Motor neuron (in vitro differentiated cells): ENCODE measurements around the gene NUCKS1. TPM values are rescaled to one million over a fixed set of nuclear protein-coding genes. Genes with fewer than 3 reads are reported as not detected.
A peak's percentile ranks its signal among the peaks of the same experiment; 100 is the strongest.

Experiments
- ATAC-seq, 8 experiments: fragments of 200-7000 bp; cut with Tn5 transposase; replicated peaks in 6 of 8; 2 replicates each; pipeline ENCODE4 v1.8.0; 2021; ENCODE audit warnings: mild to moderate bottlenecking in 8 of 8, moderate library complexity in 8 of 8
- H3K27ac ChIP-seq, 2 donors: fragments of 250-450 bp; sonication (Bioruptor Pico); 2 replicates each; pipeline ENCODE4 v1.9.0; 2021; ENCODE audit warnings: antibody characterized with exemption in 2 of 2, mild to moderate bottlenecking in 2 of 2, moderate library complexity in 1 of 2
- H3K4me1 ChIP-seq, 2 donors: fragments of 250-450 bp; sonication (Bioruptor Pico); replicated peaks in 1 of 2; 2 replicates each; pipeline ENCODE4 v1.6.1; 2021; ENCODE audit warnings: antibody characterized with exemption in 2 of 2, mild to moderate bottlenecking in 2 of 2, moderate library complexity in 1 of 2
- H3K4me3 ChIP-seq, 5 donors: fragments of 250-450 bp; sonication (Bioruptor Pico); 2 replicates each; pipeline ENCODE4 v1.9.0; 2021; ENCODE audit warnings: antibody characterized with exemption in 5 of 5, mild to moderate bottlenecking in 5 of 5, moderate library complexity in 4 of 5
- WGBS, 10 experiments: fragments of 450-650 bp; shearing (Covaris generic); methylation state at CpG; one replicate each; pipeline ENCODE4 v1.0.0; 2022; 5-methylcytosine and 5-hydroxymethylcytosine counted together
- in situ Hi-C, 9 experiments: fragments of 400-800 bp; cut with MboI; loops; one replicate each; pipeline ENCODE4 v1.15.0; 2021; ENCODE audit warnings: low sequenced_read_pairs in 9 of 9, low pct_unique_long_range_greater_than_20kb in 2 of 9; ENCODE audit not compliant: unreplicated experiment in 9 of 9
- total RNA-seq, 8 experiments: library from RNA; unstranded; fragments of 300-600 nt; gene quantifications; 2 replicates each; pipeline versions ENCODE4 v1.2.3 to v1.2.4, GENCODE V29; 2022

Gene NUCKS1
- total RNA-seq, 8 experiments from 2014 or later, result 88.0 to 300 (median 172) TPM

DNA sequence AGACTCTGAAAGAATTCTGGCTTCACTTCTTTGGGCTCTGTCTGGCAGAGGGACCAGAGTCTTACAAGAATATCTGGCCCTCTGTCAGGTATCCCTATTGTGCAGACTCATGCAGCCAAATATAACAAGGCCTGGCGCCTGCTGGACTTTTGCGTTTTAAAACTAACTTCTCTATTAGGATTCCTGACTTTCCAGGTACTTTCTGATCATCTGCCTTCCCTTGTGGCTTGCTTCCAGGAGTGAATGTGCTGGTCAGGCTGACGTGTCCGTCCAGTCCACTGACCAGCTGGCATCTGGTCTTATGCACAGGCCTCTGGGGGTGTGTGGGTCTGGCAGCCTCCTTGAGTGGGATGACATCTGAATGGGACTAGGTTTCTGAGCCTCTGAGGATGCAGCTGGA is 33.9 kb upstream of the NUCKS1 start:
- WGBS, 10 experiments, result 53 to 100% (median 92%) methylated on average over 1 to 4 of the region's 4 CpGs; no CpG with 5 or more reads in 5 of the 10 experiments
- Histone ChIP-seq H3K27ac (no peak overlapping the region), H3K4me1 (no peaks in the 10 kb centered on the region), H3K4me3 (no peak overlapping the region)
- no peak for ATAC-seq
- in situ Hi-C loops, result loop anchor here in 3 of 9 experiments (25.0 kb wide), 2 partner anchors 178 to 328 kb away; partner anchors contain the start of gene AVPR1B (in 1 of the 3)

DNA sequence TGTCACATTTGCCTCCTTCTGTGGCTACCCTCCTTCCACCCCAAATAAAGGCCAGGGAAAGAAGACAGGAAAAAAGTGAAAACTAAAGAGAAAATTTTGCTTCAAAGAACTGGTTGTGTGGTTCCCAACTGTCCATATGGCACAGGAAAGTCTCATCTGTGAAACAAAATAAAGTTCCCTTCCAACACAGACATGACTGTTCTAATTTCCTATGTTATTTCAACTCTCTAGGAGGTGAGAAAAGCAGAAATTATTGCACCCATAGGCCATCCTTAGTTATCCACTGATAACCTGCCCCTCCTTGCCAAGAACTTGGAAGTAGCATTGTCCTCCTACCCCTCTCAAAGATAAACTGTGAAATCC is 33.4 kb upstream of the NUCKS1 start:
- no peak for ATAC-seq
- Histone ChIP-seq H3K4me1 (no peaks in the 10 kb centered on the region), H3K27ac (no peak overlapping the region), H3K4me3 (no peak overlapping the region)
- in situ Hi-C loops, result loop anchor here in 3 of 9 experiments (25.0 kb wide), 2 partner anchors 179 to 329 kb away; partner anchors contain the start of gene AVPR1B (in 1 of the 3)

DNA sequence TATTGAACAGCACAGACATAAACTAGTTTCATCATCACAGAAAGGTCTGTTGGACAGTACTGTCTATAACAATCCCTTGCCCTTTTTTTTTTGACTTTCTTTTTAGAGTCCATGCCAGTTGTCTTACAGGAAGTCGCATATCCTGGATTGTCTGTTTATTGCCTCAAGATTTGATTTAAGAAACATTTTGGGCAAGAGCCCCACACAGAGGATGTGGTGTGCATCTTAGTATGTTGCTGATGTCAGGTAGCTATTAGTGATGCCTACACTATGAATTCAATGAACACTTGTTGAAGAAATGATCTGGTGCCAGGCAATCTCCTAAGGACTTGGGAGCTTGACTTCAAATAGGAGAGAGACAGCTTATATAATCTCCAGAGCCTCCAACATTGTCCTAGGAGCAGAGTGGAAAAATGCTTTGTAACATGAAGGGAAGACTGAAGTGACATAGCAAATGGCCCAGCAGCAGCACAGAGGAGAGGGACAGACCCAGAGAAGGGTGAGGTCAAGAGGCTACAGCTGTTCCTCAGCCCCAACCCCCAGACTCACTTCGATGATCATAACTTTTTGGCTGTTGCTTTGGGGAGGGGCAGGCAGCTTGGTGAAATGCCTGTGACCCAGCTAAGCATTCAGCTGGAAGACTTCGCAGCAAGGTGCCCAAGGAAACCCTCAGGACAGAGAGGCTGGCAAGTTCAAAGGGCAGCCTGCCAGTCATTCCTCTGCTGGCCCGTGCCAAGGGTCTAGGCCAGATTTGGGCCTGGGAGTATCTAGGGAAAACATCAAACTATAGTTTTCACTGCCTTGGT is 32.8 kb upstream of the NUCKS1 start:
- WGBS, 10 experiments, result 0 to 86% (median 70%) methylated on average over 1 to 4 of the region's 4 CpGs; no CpG with 5 or more reads in 2 of the 10 experiments
- H3K4me3 ChIP-seq, result no peak overlapping the region
- H3K4me1 ChIP-seq, result no peaks in the 10 kb centered on the region
- no peak for ATAC-seq
- in situ Hi-C loops, result loop anchor here in 3 of 9 experiments (25.0 kb wide), 2 partner anchors 179 to 329 kb away; partner anchors contain the start of gene AVPR1B (in 1 of the 3)
- H3K27ac ChIP-seq, result no peak overlapping the region

DNA sequence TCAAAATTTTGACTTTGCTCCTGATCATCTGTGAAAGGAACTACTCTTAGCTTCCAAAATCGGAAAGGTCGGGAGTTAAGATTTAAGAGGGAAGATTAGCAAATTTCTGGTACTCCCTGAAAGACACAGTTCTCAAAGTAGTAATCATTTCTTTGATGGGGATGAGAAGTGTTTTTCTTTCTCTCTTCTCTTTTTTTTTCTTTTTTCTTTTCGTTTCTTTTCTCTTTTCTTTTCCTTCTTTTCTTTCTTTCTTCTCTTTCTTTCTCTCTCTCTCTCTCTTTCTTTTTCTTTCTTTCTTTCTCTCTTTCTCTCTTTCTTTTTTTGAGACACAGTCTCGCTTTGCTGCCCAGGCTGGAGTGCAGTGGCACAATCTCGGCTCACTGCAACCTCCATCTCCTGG is 30.4 kb upstream of the NUCKS1 start:
- Histone ChIP-seq H3K27ac (no peak overlapping the region), H3K4me3 (no peak overlapping the region), H3K4me1 (no peaks in the 10 kb centered on the region)
- ATAC-seq, result no peak
- WGBS, 10 experiments, result 40 to 100% (median 84%) methylated on average over 1 to 5 of the region's 5 CpGs
- in situ Hi-C loops, result loop anchor here in 3 of 9 experiments (25.0 kb wide), 2 partner anchors 182 to 332 kb away; partner anchors contain the start of gene AVPR1B (in 1 of the 3)

DNA sequence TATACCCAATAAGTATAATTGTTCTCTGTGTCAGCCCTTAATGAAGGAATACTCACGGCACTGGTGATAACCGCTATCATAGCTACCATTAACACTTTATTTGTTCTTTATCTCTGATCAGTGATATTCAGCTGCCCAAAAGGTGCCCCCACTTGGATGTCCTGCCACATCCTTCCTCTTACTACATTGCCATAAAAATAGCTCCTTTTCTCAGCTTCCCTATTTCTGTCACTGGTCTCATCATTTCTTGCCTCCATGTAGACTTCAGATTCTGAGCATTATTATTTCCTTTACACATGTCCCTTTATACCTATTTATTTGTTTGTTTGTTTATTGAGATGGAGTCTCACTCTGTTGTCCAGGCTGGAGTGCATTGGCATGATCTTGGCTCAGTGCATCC is 28.0 kb upstream of the NUCKS1 start:
- WGBS, 10 experiments, result 50 to 100% (median 90%) methylated on average over 1 to 2 of the region's 2 CpGs; no CpG with 5 or more reads in 7 of the 10 experiments
- ATAC-seq, result no peak
- in situ Hi-C loops, result loop anchor here in 3 of 9 experiments (25.0 kb wide), 2 partner anchors 184 to 334 kb away; partner anchors contain the start of gene AVPR1B (in 1 of the 3)
- H3K4me1 ChIP-seq, result peaks cover 0 to 4% of the 10 kb centered on the region in 2 donors
- no peak overlapping the region for H3K27ac ChIP-seq
- no peak overlapping the region for H3K4me3 ChIP-seq

DNA sequence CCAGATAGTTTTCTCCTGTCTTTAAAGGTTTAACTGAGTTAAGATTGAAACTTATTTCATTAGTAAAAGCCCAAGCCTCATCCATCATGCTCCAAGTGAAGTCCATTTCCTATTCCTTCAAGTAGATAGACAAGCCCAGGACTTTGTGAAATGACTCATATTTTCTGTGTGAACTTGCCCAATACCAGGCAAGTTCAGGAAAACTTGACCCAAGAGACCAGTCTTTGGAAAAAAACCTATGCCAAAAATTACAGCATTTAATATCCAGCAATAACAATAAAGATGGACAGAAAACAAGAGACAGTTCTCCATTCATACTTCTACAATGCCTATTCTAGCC is 25.7 kb upstream of the NUCKS1 start:
- Histone ChIP-seq H3K4me1 (peaks cover 0 to 4% of the 10 kb centered on the region in 2 donors), H3K4me3 (peak overlapping the region in 3 of 5 donors; percentile 57 to 58 (median 57)), H3K27ac (no peak overlapping the region)
- ATAC-seq, result peak in 2 of 8 experiments; percentile 23 to 30
- in situ Hi-C loops, result loop anchor here in 3 of 9 experiments (25.0 kb wide), 2 partner anchors 187 to 337 kb away; partner anchors contain the start of gene AVPR1B (in 1 of the 3)

DNA sequence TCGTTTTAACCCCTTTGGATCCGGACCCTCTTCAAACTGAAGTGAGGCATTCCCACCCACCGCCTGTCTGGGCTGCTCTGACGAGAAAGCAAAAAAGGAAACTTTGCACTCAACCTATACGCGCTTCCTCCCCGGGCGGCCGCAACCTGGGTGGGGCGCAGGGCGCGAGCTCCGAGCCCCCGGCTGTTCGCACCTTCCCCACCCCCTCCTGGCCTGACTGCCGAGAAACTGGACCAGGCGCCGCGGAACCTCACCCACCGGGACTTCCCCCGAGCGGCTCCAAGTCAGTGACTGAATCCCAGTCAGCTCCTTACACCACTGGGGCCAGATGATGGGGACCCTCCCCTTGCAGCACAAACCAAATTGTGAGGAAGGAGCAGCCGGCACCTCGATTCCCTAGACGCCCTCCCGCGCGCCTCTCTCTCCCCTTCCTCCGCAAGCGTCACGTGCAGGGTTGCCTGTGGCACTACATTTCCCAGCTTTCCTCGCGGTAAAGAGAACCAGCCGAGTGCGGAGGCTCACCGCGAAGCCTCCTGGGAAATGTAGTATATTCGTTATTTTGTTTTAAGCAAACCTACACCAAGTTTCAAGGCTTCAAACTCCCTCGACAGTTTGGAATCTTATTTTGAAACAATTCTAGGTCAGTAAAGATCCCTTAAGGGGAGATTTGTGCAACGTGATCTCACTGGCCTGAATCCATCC is 25.2 kb upstream of the NUCKS1 start, which contains the start of gene RAB29:
TSS of gene RAB29 (minus strand) at position 468 of the 702 bp plus-strand sequence. CDS start 526 bp downstream, outside the sequence.
- Histone ChIP-seq H3K4me1 (peaks cover 0 to 4% of the 10 kb centered on the region in 2 donors), H3K4me3 (peak within 1 kb of the TSS; percentile 57 to 63 (median 58)), H3K27ac (no peak within 1 kb of the TSS)
- peak; percentile 88 to 99 (median 98) for ATAC-seq
- WGBS, 10 experiments, result 0 to 5% (median 0%) methylated on average over 1 to 26 of the region's 40 CpGs
- in situ Hi-C loops, result loop anchor here in 3 of 9 experiments (25.0 kb wide), 2 partner anchors 187 to 337 kb away; partner anchors contain the start of gene AVPR1B (in 1 of the 3)

DNA sequence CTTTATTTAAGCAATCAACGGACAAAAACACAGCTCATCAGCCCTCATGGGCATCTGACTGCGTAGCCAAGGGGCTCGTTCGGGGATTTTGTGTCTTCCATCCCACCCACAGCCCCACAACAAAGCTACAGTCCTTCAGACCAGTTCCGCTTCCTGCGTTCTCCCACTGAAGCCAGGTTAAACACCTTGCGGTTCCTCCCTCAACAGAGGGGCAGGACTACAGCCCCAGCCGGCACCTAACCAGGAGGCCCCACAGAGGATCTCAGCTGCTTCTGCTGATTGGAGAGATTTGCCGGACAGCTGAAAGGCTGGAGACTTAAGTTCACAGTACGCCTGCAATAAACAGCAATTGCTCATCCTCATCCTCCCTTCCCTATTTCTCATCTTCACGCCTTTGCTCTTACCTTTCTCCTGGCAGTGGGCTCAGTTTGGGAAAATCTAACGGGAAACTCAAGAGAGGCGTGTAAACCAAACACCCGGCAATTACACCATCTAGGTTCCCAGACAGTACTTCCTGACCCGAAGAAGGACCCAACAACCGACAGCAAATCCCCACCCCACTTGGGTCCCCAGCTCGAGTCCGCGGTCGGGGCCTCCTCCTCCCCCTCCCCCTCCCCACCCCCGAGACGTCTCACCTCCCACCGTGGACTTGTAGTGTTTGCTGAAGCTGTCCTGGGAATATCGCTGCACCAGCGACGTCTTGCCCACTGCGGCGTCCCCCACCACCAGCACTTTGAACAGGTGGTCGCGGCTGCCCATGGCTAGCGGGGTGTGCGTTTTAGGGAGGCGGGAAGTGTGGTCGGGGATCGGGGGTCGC is 24.4 kb upstream of the NUCKS1 start:
- Histone ChIP-seq H3K4me1 (peaks cover 0 to 4% of the 10 kb centered on the region in 2 donors), H3K4me3 (peak overlapping the region; percentile 57 to 63 (median 58)), H3K27ac (no peak overlapping the region)
- in situ Hi-C loops, result loop anchor here in 3 of 9 experiments (25.0 kb wide), 2 partner anchors 188 to 338 kb away; partner anchors contain the start of gene AVPR1B (in 1 of the 3)
- WGBS, 10 experiments, result 7 to 80% (median 22%) methylated on average over 1 to 22 of the region's 36 CpGs; no CpG with 5 or more reads in 1 of the 10 experiments
- ATAC-seq, result peak; percentile 10 to 54 (median 44)

DNA sequence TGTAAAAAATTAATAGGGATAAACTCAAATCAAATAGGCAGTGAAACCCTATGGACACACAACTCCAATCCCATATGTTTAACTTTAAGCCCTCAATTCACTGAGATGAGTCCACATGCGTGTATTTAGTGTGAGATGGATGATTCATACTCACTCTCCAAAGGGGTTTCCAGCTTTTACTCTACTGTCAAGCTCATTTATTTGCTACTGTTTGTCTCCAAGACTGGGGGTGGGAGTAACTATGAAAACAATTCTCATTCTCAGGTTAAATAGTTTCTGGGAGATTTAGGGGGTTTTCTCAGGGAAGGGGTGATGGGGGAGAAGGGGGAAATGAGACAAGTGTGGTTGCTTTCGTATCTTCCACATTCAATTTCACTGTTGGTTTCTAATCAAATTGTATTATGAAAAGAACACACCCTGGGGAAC is 22.6 kb upstream of the NUCKS1 start:
- peaks cover 0 to 4% of the 10 kb centered on the region in 2 donors for H3K4me1 ChIP-seq
- no peak overlapping the region for H3K4me3 ChIP-seq
- no peak for ATAC-seq
- in situ Hi-C loops, result no loop called here
- no peak overlapping the region for H3K27ac ChIP-seq
- 83 to 100% (median 100%) methylated on average over 1 to 2 of the region's 2 CpGs; no CpG with 5 or more reads in 3 of the 10 experiments for WGBS, 10 experiments

DNA sequence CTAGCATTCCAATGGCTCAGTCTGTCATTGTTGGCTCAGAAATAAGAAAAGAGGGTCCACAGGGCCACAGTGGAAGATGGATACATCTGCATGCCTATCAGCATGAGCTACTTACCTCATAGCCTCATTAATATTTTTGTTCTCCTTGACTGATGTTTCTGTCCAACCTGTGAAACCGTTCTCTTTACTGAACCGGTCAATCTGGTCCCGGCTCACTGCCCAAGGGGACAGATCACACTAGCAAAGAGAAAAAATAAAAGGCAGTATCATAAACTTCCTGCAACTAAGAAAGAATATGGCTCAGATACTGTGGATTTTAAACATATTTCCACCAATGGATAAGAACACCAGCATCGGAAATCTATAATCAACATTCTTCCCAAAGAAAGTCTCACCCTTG is 20.6 kb upstream of the NUCKS1 start:
- Histone ChIP-seq H3K4me3 (no peak overlapping the region), H3K4me1 (peaks cover 0 to 4% of the 10 kb centered on the region in 2 donors), H3K27ac (no peak overlapping the region)
- 67 to 100% (median 93%) methylated on average over 1 to 4 of the region's 4 CpGs; no CpG with 5 or more reads in 2 of the 10 experiments for whole genome bisulfite sequencing, 10 experiments
- no peak for ATAC-seq
- in situ Hi-C loops, result no loop called here

DNA sequence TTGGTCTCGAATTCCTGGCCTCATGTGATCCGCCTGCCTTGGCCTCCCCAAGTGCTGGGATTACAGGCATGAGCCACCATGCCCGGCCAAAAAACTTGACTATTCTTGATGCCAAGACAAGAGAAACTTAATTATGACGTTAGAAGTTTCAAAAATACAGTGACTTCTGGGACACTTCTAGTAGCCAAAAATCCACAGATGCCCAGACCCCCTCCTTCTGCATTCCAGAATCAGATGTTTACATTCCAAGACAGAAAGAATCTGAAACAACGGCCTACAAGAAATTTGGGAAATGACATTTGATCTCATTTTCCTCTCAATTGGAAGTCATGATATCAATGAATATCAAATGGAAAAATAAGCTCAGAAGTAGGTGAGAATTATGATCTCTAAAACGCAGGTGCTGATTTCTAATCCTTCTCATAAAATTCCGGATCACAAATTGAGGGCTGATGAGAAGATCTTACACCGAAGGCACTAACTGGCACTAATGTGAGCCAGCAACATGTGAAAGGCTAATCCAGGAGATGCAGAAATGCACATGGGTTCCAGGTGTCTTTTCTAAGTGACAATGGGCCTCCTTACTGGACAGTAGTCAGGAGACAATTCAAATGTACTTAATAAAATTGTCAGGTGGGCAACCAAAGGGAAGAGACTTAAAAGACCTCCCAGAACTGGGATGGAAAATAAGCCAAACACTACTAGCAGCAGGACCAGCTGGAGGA is 19.8 kb upstream of the NUCKS1 start:
- in situ Hi-C loops, result no loop called here
- no peak for ATAC-seq
- no peak overlapping the region for H3K4me3 ChIP-seq
- no peak overlapping the region for H3K27ac ChIP-seq
- peaks cover 0 to 4% of the 10 kb centered on the region in 2 donors for H3K4me1 ChIP-seq
- 42 to 100% (median 84%) methylated on average over 1 to 8 of the region's 8 CpGs for WGBS, 10 experiments

DNA sequence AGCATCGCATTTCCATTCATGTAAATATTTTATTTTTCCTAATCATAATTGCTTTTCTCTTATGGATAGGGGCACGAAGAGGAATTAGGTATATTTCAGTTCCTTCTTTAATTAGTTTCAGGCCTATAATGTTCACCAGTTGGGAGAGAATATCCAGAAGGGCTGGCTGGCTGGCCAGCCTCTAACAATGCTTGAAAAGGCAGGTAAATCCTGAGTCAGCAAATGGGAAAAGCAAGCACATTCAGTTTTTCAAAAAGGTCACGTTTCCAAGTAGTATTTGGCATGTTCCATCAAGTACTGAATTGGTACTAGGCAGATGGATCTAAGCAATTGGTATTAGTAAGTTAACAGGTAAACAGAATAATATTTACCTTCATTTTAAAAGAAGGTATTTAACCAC is 17.3 kb upstream of the NUCKS1 start:
- Histone ChIP-seq H3K4me1 (no peaks in the 10 kb centered on the region), H3K4me3 (no peak overlapping the region), H3K27ac (no peak overlapping the region)
- in situ Hi-C loops, result no loop called here
- ATAC-seq, result no peak
- 17 to 92% (median 79%) methylated on average over 1 to 3 of the region's 3 CpGs for WGBS, 10 experiments
